HG02610 (cell line): ENCODE data around the gene PDE4B.

ENCODE experiments used
- ATAC-seq: cut with Tn5 transposase; IDR thresholded peaks from one replicate; pipeline ENCODE4 v1.9.1; 2021; ENCODE audit warnings: mild to moderate bottlenecking, moderate library complexity; ENCODE audit not compliant: unreplicated experiment

Gene PDE4B

GRCh38 chr1:66348776-66349175 is 556.1 kb downstream of the PDE4B start:
- ATAC-seq: no peak

- no peak for ATAC-seq
These were observed 556.5 kb downstream of the PDE4B start for GRCh38 chr1:66349242-66349641.

- peak; percentile 69 for ATAC-seq
These were observed 557.4 kb downstream of the PDE4B start for GRCh38 chr1:66350001-66350547.

DNA sequence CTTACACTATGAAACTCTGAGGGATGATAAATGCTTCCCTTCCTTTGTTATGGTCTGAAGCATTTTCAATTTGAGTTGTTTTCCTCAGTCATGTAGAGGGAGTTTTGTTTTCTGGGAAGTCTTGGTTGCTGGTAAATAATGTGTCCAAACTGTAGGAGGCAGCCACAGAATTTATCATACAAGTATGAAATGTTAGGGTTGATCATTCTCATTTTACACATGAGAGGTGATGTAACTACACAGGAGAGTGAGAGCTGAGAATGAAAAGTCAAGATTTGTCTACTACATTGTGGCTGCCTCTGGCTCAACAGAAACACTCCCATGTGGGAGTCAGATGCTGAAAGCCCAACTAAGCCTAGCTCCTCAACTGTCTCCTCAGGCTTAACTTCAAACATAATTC is 558.8 kb downstream of the PDE4B start:
- peak; percentile 26 for ATAC-seq

DNA sequence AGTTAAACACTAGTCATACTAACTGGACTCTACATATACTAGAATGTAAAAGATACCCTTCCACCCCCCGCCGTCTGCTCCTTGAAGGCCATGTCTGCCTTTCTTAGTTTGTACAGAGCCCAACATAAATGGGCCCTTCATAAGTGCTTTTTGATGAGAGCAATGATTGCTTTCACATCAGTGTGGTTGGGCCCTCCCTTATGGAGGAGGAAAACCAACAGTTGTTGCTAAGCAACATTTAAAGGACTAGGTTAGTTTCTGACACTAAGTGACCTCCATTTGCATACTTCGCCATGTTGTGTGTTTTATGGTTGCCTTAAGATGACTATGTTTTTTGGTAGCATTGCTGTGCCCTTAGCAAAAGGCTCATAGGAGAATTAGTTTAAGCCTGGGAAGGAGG is 559.2 kb downstream of the PDE4B start:
- ATAC-seq: peak; percentile 49

DNA sequence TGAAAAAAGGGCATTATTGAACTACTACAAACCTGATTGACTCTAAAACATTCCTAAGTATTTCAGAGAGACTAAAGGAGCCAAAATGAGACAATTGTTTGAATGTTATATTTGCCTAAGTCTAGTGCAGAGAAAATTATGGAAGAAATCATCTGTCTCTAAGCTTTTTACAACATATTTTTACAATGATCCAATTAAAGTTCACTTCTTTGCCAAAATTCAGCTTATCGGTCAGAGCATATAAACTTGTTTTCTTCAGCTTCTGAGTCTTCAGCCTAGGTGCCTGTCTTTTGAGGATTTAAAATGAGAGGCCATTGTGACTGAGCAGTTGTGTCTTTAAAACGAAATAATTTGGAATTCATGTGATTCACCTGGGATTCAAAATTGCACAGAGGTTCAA is 560.1 kb downstream of the PDE4B start:
- ATAC-seq: no peak

DNA sequence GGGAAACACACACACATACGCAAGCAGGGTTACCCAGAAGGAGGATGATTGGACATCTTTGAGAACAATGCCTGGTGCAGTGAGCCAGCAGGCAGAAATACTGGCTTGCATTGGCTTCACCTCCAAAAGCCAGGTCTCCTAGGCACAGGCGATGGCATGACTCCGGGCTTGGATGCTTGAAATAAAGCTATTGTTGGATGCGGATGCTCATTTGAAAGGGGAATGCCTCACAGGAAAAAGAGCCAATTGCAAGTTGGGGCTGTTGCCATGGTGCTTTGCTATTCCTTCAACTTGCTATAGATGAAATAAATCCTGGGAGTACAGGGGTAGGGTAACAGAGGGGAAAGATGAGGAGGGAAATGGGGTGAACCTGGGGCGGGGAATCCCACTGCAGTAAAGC is 560.6 kb downstream of the PDE4B start:
- no peak for ATAC-seq

- no peak for ATAC-seq
These were observed 561.9 kb downstream of the PDE4B start for GRCh38 chr1:66354311-66355201.

DNA sequence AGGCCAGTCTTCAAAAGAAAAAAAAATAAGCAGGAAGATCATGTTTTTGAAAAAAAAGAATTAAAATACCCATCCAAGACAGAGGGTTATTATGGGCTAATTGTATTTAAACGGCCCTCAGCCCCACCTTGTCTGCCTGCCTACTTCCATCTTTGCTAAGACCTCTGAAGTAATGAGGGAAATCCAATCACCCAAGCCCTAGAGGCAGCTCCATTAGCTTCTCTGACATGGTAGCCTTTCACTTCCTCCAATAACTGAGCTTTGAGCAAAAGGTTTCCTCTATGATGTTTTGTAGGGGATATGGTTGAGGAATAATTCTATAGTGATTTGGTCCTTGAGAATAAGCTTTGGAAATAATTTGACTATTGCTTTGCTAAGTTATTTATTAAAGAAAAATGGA is 563.1 kb downstream of the PDE4B start:
- no peak for ATAC-seq

DNA sequence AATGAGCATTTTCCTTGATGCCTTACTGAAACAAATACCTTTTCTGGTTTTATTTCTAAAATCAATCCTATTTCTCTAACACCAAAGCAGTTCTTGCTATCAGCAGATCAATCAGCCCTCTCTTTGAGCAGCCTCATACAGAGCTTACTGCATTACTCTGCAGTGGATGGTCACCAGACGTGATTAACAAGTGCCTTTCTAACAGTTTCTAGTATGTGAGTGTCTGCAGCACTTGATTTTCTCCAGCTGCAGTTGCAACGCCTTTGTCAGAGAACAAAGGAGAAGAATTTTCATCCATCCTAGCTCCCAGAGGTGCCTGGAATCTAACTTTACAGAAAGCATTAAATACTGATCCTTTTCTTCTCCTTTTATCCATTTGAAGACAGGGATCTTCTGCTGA is 563.9 kb downstream of the PDE4B start:
- no peak for ATAC-seq

DNA sequence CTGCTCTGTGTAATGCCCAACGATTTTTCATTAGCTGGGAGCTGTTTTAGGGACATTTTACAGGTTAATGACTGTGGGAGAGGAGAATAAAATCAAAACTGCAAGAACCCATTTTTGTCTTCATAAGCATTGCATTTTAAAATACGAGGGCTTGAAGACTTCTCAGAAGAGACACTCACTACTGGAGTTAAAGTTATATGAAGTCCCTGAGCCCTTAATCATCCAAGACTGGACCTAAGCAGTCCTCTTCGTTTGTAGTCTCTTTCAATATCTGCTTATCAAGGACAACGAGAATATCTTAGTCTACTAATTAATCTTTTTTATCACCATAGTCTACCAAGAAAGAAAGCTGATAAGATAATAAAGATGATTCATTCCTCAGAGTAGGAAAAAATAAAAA is 564.3 kb downstream of the PDE4B start:
- no peak for ATAC-seq

DNA sequence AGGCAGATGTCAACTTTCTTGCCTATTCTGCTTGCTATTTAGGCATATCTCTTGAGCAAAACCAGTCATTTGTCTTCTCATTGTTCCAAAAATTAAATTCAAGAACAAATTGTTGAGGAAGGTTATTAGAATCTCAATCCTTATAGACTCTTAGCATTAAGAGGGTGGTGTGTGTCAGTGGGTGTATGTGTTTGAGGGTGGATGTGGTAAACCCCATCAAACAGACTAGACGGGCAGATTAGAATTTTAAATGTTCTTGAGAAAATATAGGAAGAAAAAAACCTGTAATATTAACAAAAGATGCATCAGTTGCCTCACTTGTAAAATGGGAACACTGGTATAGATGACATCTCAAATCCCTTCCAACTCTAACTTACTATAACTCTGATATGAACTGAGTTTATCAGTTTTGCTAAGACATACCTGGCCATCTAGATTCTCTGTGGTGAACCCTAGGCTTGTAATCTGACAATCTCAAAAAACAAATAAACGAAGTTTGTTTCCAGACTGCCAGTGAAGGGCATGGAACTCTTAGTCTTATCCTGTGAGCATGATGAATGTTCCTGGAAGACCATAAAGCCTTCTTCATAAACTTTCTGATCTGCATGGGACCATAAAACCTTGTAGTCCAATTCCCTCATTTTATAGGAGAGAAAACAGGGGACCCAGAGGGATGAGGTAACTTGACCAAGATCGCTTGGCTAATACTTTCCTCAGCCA is 564.9 kb downstream of the PDE4B start:
- ATAC-seq: no peak

DNA sequence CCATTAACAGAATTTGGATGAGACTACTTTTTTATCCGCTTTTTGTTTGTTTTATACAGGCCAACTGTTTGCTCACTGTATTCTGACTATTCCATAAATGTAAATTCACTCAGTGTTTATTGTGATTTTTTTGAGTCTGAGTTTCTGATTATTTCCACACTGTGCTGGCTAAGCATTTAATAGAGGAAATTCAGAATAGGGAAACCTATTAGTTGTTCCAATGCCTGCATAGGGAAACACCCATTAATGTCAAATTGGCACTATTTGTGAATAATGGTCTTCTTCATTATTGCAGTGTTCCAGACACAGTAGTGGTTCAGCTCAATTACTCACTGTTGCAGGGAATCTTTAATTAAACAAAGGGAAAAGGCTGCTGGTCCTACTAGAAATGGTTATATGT is 566.6 kb downstream of the PDE4B start:
- no peak for ATAC-seq

- peak; percentile 1 for ATAC-seq
These were observed 567.1 kb downstream of the PDE4B start for GRCh38 chr1:66359815-66360214.

GRCh38 chr1:66360285-66360724 is 567.6 kb downstream of the PDE4B start:
- ATAC-seq: peak; percentile 33

- ATAC-seq: peak; percentile 70
These were observed 572.1 kb downstream of the PDE4B start for GRCh38 chr1:66364578-66365391.

DNA sequence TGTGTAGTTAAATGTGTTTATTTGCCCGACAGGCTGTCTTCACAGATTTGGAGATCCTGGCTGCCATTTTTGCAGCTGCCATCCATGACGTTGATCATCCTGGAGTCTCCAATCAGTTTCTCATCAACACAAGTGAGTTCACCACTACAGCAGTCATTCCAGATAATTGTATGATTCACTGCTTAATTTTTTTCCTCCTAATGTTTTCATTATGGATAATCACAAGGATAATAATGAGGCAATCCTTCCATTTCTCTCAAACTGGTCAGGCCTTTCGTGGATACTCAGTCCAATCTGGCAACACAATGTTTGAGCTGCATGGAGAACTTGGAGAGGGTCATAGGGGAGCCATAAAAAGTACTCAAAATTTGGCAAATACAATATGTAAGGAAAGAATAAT is 572.9 kb downstream of the PDE4B start:
- no peak for ATAC-seq

DNA sequence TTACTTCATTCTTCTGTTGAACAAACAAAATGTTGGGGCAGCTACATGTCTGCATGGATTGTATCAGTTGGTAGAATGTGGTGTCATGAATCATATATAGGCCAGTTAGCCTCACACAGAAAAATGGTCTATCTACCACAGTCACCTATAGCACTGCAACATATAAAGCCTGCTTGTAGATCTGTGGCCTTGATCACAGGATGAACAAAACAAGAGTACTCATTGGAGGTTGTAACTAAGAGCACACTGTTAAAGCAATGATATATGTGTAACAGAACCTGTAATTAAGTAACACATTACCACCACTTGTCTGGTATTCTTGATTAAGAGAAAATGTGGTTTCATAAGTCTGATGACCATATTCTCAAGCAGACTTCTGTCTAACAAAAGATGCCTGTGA is 573.9 kb downstream of the PDE4B start:
- no peak for ATAC-seq

- no peak for ATAC-seq
These were observed 574.7 kb downstream of the PDE4B start for GRCh38 chr1:66367369-66367768.

DNA sequence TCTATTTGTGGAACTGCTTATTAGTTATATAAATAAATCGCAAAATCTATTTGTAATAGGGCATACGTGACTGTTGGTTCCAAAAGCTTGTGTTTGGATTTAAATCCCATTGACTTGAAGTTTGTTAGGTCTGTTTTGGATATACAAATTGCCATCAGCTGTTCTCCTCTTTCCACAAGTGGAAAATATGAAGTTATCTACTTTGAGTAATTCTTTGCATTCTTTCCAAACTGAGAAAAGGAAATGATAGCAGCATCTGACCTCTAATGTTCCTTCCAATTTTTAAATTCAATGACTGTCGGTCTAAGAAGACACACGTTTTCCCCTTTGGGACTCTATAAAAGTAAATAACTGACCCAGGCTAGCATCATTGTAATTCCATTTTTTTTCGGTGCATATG is 575.6 kb downstream of the PDE4B start:
- no peak for ATAC-seq

DNA sequence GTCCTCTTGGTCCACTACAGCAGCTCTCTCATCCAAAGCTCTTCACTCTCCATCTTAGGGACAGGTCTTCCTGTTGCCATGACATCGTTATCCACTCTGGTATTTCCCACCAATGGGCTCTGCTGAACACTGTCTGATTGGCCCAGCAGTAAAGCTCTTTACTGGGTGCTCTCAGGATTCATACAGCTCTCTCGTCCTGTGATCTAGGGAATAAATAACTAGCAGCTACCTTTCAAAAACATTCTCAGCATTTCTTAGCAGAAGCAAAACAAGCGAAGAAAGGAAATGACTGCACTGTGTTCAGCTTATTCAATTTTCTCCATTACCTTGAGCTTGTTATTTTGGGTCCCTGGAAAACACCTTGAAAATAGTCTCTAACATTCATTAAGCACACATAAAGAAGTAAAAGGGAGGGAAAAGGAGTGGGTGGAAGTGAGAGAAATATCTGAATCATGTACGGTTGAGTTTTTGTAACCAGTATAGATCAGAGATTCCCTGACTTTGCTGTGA is 577.8 kb downstream of the PDE4B start:
- peak; percentile 24 for ATAC-seq
